CD4-positive, alpha-beta memory T cell (primary cell): Measurements from ENCODE around the gene SUSD5. TPM values are rescaled to one million over a fixed set of nuclear protein-coding genes. Genes with fewer than 3 reads are reported as not detected.
"Not testable (repeated sequence)": the region's sequence is repeated elsewhere in the genome, so short reads cannot be mapped to it uniquely, and the experiment has no call there.

Experiments used
- CTCF ChIA-PET: fragments of 350-600 bp; sonication (Branson Sonifier 250); formaldehyde crosslinking; loops from one replicate; lab custom pipeline; 2021; ENCODE audit warnings: inconsistent platforms; ENCODE audit not compliant: partially characterized antibody; lab: Charles Lee
- POLR2A ChIA-PET: fragments of 350-600 bp; sonication (Branson Sonifier 250); formaldehyde crosslinking; loops from one replicate; lab custom pipeline; 2021; ENCODE audit not compliant: partially characterized antibody; lab: Charles Lee
- DNase-seq, 5 donors: peaks; one replicate each; pipeline versions ENCODE4 v3.0.0 to v3.0.0-alpha.2; 2020 to 2022; ENCODE audit warnings: mixed read lengths in 1 of 5
- H3K27ac ChIP-seq: one replicate; pipeline ENCODE4 v1.7.0; 2013; ENCODE audit warnings: low read depth, low read length
- H3K27me3 ChIP-seq: 2 replicates; pipeline ENCODE4 v1.7.0; 2013; ENCODE audit warnings: mild to moderate bottlenecking, low read length, moderate library complexity; ENCODE audit not compliant: insufficient read depth
- H3K36me3 ChIP-seq: 2 replicates; pipeline ENCODE4 v1.7.0; 2013; ENCODE audit warnings: mild to moderate bottlenecking, low read length, moderate library complexity; ENCODE audit not compliant: insufficient read depth
- H3K4me1 ChIP-seq: 2 replicates; pipeline ENCODE4 v1.7.0; 2013; ENCODE audit warnings: mild to moderate bottlenecking, low read length, moderate library complexity; ENCODE audit not compliant: insufficient read depth
- H3K4me3 ChIP-seq, 2 donors: one replicate each; pipeline ENCODE4 v1.7.0; 2013; ENCODE audit warnings: low read length in 2 of 2, mild to moderate bottlenecking in 1 of 2
- H3K9me3 ChIP-seq, 2 donors: one replicate each; pipeline ENCODE4 v1.7.0; 2013; ENCODE audit warnings: low read length in 2 of 2, control low read depth in 1 of 2; ENCODE audit not compliant: control insufficient read depth in 1 of 2
- H3K27ac Mint-ChIP-seq, 7 donors: one replicate each; pipeline ENCODE4 v1.8.0; 2020 to 2021; ENCODE audit warnings: mixed read lengths in 7 of 7, mild to moderate bottlenecking in 6 of 7, inconsistent platforms in 3 of 7, moderate library complexity in 3 of 7
- H3K27me3 Mint-ChIP-seq, 2 donors: one replicate each; pipeline ENCODE4 v1.8.0; 2020 to 2021; ENCODE audit warnings: mixed read lengths in 2 of 2
- H3K36me3 Mint-ChIP-seq, 2 donors: one replicate each; pipeline ENCODE4 v1.8.0; 2020 to 2021; ENCODE audit warnings: mixed read lengths in 2 of 2, inconsistent platforms in 1 of 2, mild to moderate bottlenecking in 1 of 2
- H3K4me1 Mint-ChIP-seq, 4 donors: one replicate each; pipeline ENCODE4 v1.8.0; 2020 to 2021; ENCODE audit warnings: mixed read lengths in 4 of 4, mild to moderate bottlenecking in 1 of 4
- H3K4me3 Mint-ChIP-seq, 8 donors: one replicate each; pipeline ENCODE4 v1.8.0; 2020 to 2021; ENCODE audit warnings: mixed read lengths in 8 of 8, mild to moderate bottlenecking in 7 of 8, moderate library complexity in 6 of 8, inconsistent platforms in 3 of 8
- H3K9me3 Mint-ChIP-seq, 8 donors: one replicate each; pipeline ENCODE4 v1.8.0; 2020 to 2021; ENCODE audit warnings: mixed read lengths in 8 of 8, mild to moderate bottlenecking in 5 of 8, inconsistent platforms in 3 of 8, moderate library complexity in 1 of 8
- intact Hi-C: fragments of 100-400 bp; cut with micrococcal nuclease; formaldehyde crosslinking; loops from one replicate; pipeline ENCODE4 v1.15.1; 2023
- polyA plus RNA-seq, 2 donors: library from polyadenylated mRNA; unstranded; fragments of 300-500 nt; fragmentation: Illumina TruSeq; gene quantifications; one replicate each; pipeline ENCODE4 v1.2.3, GENCODE V29; 2021
- total RNA-seq, 2 experiments: library from RNA; stranded (reverse); gene quantifications; one replicate each; pipeline ENCODE4 v1.2.3, GENCODE V29; 2021

Gene SUSD5
- total and polyA plus RNA-seq, 4 experiments from 2014 or later = 0.21 TPM; not detected in 3

GRCh38 chr3:33113772-33114621, 104.6 kb downstream of the SUSD5 start, which contains the start of gene CRTAP:
TSS of gene CRTAP (plus strand) at chr3:33114014. CDS start at chr3:33114078, 64 bp downstream.
- peak within 1 kb of the TSS; percentile 71 to 83 for H3K4me3 ChIP-seq
- intact Hi-C loops = loop anchor here (1.0 to 10.0 kb wide), 6 partner anchors 17 to 683 kb away; partner anchors contain the start of genes CNOT10, GLB1, PDCD6IP and TMPPE
- peak within 1 kb of the TSS; percentile 83 to 92 (median 89) for H3K4me3 Mint-ChIP-seq
- H3K4me1 Mint-ChIP-seq = peaks cover 32 to 65% (median 48%) of the 10 kb centered on the region in 4 donors
- H3K27ac Mint-ChIP-seq = peak within 1 kb of the TSS; percentile 75 to 94 (median 91)
- H3K9me3 Mint-ChIP-seq = no peaks in the 10 kb centered on the region
- DNase-seq = peak; percentile 85 to 88 (median 87)
- no peaks in the 10 kb centered on the region for H3K27me3 ChIP-seq
- no peaks in the 10 kb centered on the region for H3K9me3 ChIP-seq
- H3K36me3 Mint-ChIP-seq = no peaks in the 10 kb centered on the region
- H3K36me3 ChIP-seq = no peaks in the 10 kb centered on the region
- no peaks in the 10 kb centered on the region for H3K27me3 Mint-ChIP-seq
- peaks cover 42% of the 10 kb centered on the region for H3K4me1 ChIP-seq
- peak within 1 kb of the TSS; percentile 55 for H3K27ac ChIP-seq
- CTCF ChIA-PET = interaction anchor here (0.8 to 2.6 kb wide), 6 partner anchors 8 to 325 kb away, joined by 3 to 10 read pairs (median 6); no protein-coding TSS in a partner anchor
- POLR2A ChIA-PET = interaction anchor here (0.8 to 2.3 kb wide), 15 partner anchors 9 to 723 kb away, joined by 3 to 39 read pairs (median 3); partner anchors contain the start of genes CNOT10, GLB1, TMPPE and UBP1

DNA sequence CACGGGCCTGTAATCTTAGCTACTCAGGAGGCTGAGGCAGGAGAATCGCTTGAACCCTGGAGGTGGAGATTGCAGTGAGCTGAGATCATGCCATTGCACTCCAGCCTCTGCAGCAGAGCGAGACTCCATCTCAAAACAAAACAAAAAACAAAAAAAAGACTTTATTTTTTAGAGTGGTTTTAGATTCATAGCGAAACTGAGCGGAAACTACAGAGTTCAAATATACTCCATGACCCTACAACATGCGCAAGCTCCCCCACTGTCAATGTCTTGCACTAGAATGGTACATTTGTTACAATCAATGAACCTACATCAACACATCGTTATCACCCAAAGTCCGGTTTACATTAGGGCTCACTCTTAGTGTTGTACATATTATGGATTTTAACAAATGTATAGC, 107.0 kb downstream of the SUSD5 start:
- Histone ChIP-seq H3K27me3 (no peaks in the 10 kb centered on the region), H3K36me3 (no peaks in the 10 kb centered on the region), H3K27ac (no peak overlapping the region), H3K4me1 (peaks cover 42% of the 10 kb centered on the region), H3K4me3 (no peak overlapping the region), H3K9me3 (no peaks in the 10 kb centered on the region)
- no peak overlapping the region for H3K4me3 Mint-ChIP-seq
- no peaks in the 10 kb centered on the region for H3K27me3 Mint-ChIP-seq
- H3K4me1 Mint-ChIP-seq = peaks cover 19 to 47% (median 36%) of the 10 kb centered on the region in 4 donors
- no peaks in the 10 kb centered on the region for H3K36me3 Mint-ChIP-seq
- intact Hi-C loops = loop anchor here (5.0 to 10.0 kb wide), 2 partner anchors 427 to 686 kb away; partner anchors contain the start of genes CNOT10 and PDCD6IP
- POLR2A ChIA-PET = interaction anchor here (0.7 kb wide), 1 partner anchor 632 kb away, joined by 3 read pairs; no protein-coding TSS in a partner anchor
- H3K27ac Mint-ChIP-seq = peak overlapping the region in 1 of 7 donors; percentile 9
- H3K9me3 Mint-ChIP-seq = no peaks in the 10 kb centered on the region
- CTCF ChIA-PET = interaction anchor here (0.7 to 1.8 kb wide), 6 partner anchors 16 to 736 kb away, joined by 3 to 11 read pairs (median 4); no protein-coding TSS in a partner anchor
- no peak for DNase-seq

DNA sequence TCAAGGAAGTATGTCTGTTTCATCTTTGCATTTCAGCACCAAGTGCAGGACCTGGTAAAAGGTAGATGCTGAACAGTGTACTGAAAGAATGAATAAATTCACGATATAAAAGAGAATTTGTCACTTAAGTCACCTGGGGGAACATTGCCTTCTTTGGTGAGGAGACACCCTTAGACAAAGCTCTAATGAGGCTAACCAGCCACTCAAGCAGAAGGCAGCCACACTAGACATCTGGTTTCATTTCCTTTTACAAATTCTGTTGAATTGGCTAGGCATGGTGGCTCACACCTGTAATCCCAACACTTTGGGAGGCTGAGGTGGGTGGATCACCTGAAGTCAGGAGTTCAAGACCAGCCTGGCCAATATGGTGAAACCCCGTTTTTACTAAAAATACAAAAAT, 111.8 kb downstream of the SUSD5 start:
- H3K27ac Mint-ChIP-seq, H3K4me3 ChIP-seq, DNase-seq, H3K4me1 ChIP-seq, H3K9me3 Mint-ChIP-seq, H3K27ac ChIP-seq, H3K4me3 Mint-ChIP-seq, POLR2A ChIA-PET, intact Hi-C loops, H3K9me3 ChIP-seq, H3K36me3 Mint-ChIP-seq, H3K27me3 ChIP-seq, H3K36me3 ChIP-seq, CTCF ChIA-PET, H3K27me3 Mint-ChIP-seq: not testable (repeated sequence)
- peaks cover 3 to 11% (median 5%) of the 10 kb centered on the region in 4 donors for H3K4me1 Mint-ChIP-seq

DNA sequence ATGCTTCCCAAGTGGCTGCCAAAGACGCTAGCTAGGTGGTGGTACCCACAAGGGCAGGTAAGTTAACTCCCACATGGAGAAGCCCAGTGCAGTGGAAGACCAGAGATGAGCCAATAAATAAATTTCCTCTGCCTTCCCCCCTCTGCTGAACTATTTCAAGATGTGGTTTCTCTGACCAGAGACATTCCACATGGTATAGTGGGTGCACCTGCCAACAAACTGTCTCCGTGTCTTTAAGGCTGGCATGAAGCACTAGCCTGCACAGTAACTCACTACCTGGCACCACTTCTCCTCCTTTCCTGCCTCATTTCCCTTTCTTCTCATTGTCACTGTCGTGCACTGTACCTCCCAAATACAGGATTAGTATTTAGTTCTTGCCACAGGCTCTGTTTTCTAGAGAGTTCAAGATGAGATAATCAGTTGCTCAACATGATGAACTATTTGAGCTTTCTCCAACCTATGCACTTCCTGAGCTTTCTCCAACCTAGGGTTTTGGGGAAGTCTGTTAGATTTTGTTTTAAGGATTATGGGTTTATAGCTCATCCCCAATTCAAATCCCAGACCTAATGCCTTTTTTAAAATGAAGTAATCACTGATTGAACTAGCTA, 113.2 kb downstream of the SUSD5 start:
- ChIA-PET CTCF (interaction anchor here (1.0 to 2.2 kb wide), 5 partner anchors 9 to 267 kb away, joined by 3 to 6 read pairs (median 3); partner anchors contain the start of gene CRTAP), POLR2A (interaction anchor here (1.0 kb wide), 1 partner anchor 15 kb away, joined by 3 read pairs; no protein-coding TSS in a partner anchor)
- H3K4me1 ChIP-seq = no peaks in the 10 kb centered on the region
- H3K36me3 Mint-ChIP-seq = no peaks in the 10 kb centered on the region
- no peak overlapping the region for H3K27ac ChIP-seq
- no peak overlapping the region for H3K27ac Mint-ChIP-seq
- H3K36me3 ChIP-seq = no peaks in the 10 kb centered on the region
- no peaks in the 10 kb centered on the region for H3K9me3 ChIP-seq
- no peak overlapping the region for H3K4me3 ChIP-seq
- intact Hi-C loops = no loop called here
- H3K4me1 Mint-ChIP-seq = peaks cover 0 to 2% (median 0%) of the 10 kb centered on the region in 4 donors
- no peaks in the 10 kb centered on the region for H3K27me3 ChIP-seq
- H3K4me3 Mint-ChIP-seq = no peak overlapping the region
- DNase-seq = no peak
- no peaks in the 10 kb centered on the region for H3K9me3 Mint-ChIP-seq
- H3K27me3 Mint-ChIP-seq = peaks cover 0 to 4% of the 10 kb centered on the region in 2 donors

DNA sequence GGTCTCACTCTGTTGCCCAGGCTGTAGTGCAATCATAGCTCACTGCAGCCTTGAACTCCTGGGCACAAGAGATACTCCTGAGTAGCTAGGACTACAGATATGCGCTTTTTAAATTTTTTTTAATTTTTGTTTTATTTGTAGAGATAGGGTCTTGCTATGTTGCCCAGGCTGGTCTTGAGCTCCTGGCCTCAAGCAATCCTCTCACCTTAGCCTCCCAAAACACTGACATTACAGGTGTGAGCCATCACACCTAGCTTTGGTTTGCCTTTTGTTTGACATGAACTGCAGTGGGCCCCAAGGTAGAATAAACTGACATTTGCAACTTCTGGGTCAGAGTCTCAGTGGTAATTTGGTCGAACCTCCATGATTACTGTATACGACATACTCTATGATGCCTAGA, 113.8 kb downstream of the SUSD5 start:
- no peaks in the 10 kb centered on the region for H3K9me3 Mint-ChIP-seq
- peaks cover 0 to 4% of the 10 kb centered on the region in 2 donors for H3K27me3 Mint-ChIP-seq
- Histone ChIP-seq H3K36me3 (no peaks in the 10 kb centered on the region), H3K27me3 (no peaks in the 10 kb centered on the region), H3K4me1 (no peaks in the 10 kb centered on the region), H3K4me3 (no peak overlapping the region), H3K9me3 (no peaks in the 10 kb centered on the region), H3K27ac (no peak overlapping the region)
- CTCF ChIA-PET = interaction anchor here (1.0 to 2.2 kb wide), 6 partner anchors 9 to 268 kb away, joined by 3 to 6 read pairs (median 3); partner anchors contain the start of gene CRTAP
- no peak overlapping the region for H3K4me3 Mint-ChIP-seq
- POLR2A ChIA-PET = interaction anchor here (1.0 kb wide), 1 partner anchor 15 kb away, joined by 3 read pairs; no protein-coding TSS in a partner anchor
- no peak for DNase-seq
- H3K27ac Mint-ChIP-seq = no peak overlapping the region
- intact Hi-C loops = no loop called here
- H3K36me3 Mint-ChIP-seq = no peaks in the 10 kb centered on the region
- peaks cover 0 to 2% (median 0%) of the 10 kb centered on the region in 4 donors for H3K4me1 Mint-ChIP-seq

DNA sequence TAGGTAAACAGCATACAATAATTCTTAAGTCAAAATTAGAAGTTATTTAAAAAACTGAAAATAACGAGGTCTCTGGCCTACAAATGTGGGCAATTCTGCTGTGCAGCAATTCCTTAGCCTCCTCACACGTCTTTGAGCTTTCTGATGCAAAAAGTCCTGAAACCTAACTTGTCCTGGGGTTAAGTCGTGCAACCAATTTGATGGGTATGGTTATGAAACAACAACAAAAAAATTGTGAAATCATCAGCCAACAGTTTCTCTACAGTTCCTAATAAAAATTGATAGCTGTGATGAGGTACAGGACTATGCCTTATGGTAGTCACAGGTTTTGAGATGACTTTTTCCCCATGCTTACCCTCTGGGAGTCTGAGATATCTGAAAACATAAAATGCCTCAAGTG, 115.1 kb downstream of the SUSD5 start:
- Mint-ChIP-seq H3K27me3 (peaks cover 0 to 4% of the 10 kb centered on the region in 2 donors), H3K4me3 (no peak overlapping the region), H3K36me3 (no peaks in the 10 kb centered on the region), H3K4me1 (peaks cover 0 to 2% (median 0%) of the 10 kb centered on the region in 4 donors), H3K9me3 (no peaks in the 10 kb centered on the region), H3K27ac (no peak overlapping the region)
- intact Hi-C loops = no loop called here
- no peak overlapping the region for H3K27ac ChIP-seq
- DNase-seq = no peak
- CTCF ChIA-PET = no interaction called here
- POLR2A ChIA-PET = interaction anchor here (0.6 to 1.1 kb wide), 2 partner anchors 15 to 320 kb away, joined by 3 read pairs; no protein-coding TSS in a partner anchor
- no peak overlapping the region for H3K4me3 ChIP-seq
- H3K36me3 ChIP-seq = no peaks in the 10 kb centered on the region
- no peaks in the 10 kb centered on the region for H3K4me1 ChIP-seq
- no peaks in the 10 kb centered on the region for H3K9me3 ChIP-seq
- no peaks in the 10 kb centered on the region for H3K27me3 ChIP-seq
